Ishikawa (cell line): ENCODE results near the gene CCDC57.

Source experiments
- CEBPB ChIP-seq: IDR thresholded peaks from 2 replicates; pipeline ENCODE4 v1.6.1; 2012
- CREB1 ChIP-seq: IDR thresholded peaks from 2 replicates; pipeline ENCODE4 v1.6.1; 2012; ENCODE audit warnings: low read depth
- EGR1 ChIP-seq: IDR thresholded peaks from 2 replicates; pipeline ENCODE4 v1.6.1; 2012
- EP300 ChIP-seq: IDR thresholded peaks from 2 replicates; pipeline ENCODE4 v1.6.1; 2012; ENCODE audit warnings: borderline replicate concordance
- FOXM1 ChIP-seq: IDR thresholded peaks from 2 replicates; pipeline ENCODE4 v1.6.1; 2012; ENCODE audit warnings: low read depth, borderline replicate concordance
- NFIC ChIP-seq: IDR thresholded peaks from 2 replicates; pipeline ENCODE4 v1.6.1; 2012
- RAD21 ChIP-seq: IDR thresholded peaks from 2 replicates; pipeline ENCODE4 v1.6.1; 2012; ENCODE audit warnings: low read depth
- REST ChIP-seq: IDR thresholded peaks from 2 replicates; pipeline ENCODE4 v1.6.1; 2012; ENCODE audit warnings: low read depth, mild to moderate bottlenecking
- TAF1 ChIP-seq: IDR thresholded peaks from 2 replicates; pipeline ENCODE4 v1.6.1; 2012; ENCODE audit warnings: low read depth, mild to moderate bottlenecking
- TCF12 ChIP-seq: IDR thresholded peaks from 2 replicates; pipeline ENCODE4 v1.6.1; 2012; ENCODE audit warnings: low read depth
- TEAD4 ChIP-seq: IDR thresholded peaks from 2 replicates; pipeline ENCODE4 v1.6.1; 2012
- YY1 ChIP-seq: IDR thresholded peaks from 2 replicates; pipeline ENCODE4 v1.6.1; 2012; ENCODE audit warnings: low read depth
- ZBTB7A ChIP-seq: IDR thresholded peaks from 2 replicates; pipeline ENCODE4 v1.6.1; 2012; ENCODE audit warnings: low read depth
- TF ChIP-seq, protein P1 (sequence below): IDR thresholded peaks from 2 replicates; pipeline ENCODE4 v1.6.1; 2012
- TF ChIP-seq, protein P2 (sequence below): IDR thresholded peaks from 2 replicates; pipeline ENCODE4 v1.6.1; 2012

CCDC57 gene

DNA sequence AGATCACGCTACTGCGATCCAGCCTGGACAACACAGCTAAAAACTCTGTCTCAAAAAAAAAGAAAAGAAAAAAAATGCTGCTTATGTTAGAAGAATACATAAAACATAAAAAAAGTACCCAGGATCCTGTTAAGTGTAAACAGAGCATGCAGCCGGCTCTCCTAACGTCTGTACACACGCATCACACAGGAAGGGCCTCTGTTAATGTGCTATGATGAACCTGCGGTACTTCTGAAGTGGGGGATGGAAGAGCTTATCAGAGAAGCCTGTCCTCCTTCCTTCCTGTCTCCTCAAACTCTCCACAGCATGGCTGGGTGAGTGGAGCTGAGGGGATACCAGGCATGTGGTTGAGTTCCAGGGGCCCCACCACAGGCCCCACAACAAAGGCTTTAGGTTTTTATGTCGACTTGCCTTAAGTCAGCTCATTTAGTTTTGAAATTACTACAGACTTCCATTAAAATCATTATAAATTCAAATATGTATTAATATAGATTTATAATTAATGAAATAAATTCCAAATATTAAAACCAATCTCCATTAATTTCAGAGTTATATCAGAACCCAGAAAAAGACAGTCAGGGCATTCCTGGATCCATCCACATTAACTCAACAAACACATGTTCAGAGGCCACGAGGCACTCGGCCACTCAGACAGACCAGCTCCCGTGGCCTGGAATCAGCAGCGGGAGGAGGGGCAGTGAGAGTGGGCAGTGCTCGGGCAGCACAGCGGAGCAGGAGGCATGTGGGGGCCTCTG is 11.7 kb downstream of the CCDC57 start:
- no peak for TF ChIP-seq TAF1
- TF ChIP-seq ZBTB7A, result no peak
- no peak for TF ChIP-seq NFIC
- TF ChIP-seq RAD21, result no peak
- no peak for TF ChIP-seq EGR1
- TF ChIP-seq EP300, result no peak
- TF ChIP-seq YY1, result no peak
- no peak for TF ChIP-seq TEAD4
- TF ChIP-seq CEBPB, result no peak
- no peak for TF ChIP-seq TCF12
- TF ChIP-seq, protein P1, sequence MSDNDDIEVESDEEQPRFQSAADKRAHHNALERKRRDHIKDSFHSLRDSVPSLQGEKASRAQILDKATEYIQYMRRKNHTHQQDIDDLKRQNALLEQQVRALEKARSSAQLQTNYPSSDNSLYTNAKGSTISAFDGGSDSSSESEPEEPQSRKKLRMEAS, result no peak
- TF ChIP-seq, protein P2, sequence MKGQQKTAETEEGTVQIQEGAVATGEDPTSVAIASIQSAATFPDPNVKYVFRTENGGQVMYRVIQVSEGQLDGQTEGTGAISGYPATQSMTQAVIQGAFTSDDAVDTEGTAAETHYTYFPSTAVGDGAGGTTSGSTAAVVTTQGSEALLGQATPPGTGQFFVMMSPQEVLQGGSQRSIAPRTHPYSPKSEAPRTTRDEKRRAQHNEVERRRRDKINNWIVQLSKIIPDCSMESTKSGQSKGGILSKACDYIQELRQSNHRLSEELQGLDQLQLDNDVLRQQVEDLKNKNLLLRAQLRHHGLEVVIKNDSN, result no peak
- TF ChIP-seq FOXM1, result no peak
- no peak for TF ChIP-seq CREB1
- no peak for TF ChIP-seq REST

DNA sequence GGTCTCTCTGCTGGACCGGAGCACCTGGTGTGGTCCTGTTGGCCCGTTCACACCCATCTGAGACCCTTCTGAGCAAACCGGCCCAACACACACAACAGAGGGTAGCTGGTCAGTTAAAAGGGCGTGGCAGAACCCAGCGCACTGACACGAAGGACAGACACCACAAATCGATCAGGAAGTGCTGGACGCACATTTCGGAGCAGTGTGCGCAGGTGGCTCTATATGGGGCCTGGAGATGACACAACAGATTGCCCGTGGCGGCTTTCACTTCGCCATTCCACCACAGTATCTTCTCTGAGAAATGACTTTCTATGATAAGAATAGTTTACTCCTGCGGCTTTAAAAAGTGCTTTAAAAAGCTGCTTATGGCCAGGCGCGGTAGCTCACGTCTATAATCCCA is 12.5 kb downstream of the CCDC57 start:
- TF ChIP-seq ZBTB7A, result no peak
- TF ChIP-seq EGR1, result no peak
- no peak for TF ChIP-seq TAF1
- TF ChIP-seq TCF12, result no peak

DNA sequence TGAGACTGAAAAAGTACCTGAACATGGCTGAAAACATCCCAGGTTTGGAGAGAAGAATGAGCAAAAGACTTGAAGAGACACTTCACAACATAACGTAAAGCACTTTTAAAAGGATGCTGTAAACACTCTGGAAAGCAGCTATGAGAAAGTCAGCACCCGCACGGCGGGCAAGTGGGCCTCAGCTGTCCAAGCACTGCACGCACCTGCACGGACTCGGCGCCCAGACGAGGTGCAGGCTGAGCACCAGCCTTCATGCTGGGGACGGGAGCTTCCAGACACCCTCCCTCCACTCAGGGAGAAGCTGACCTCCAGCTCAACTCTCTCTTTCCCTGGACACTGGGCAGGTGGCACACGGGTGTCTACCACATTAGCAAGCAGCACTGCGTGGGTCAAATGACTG is 13.1 kb downstream of the CCDC57 start:
- no peak for TF ChIP-seq EGR1
- no peak for TF ChIP-seq TCF12
- TF ChIP-seq, protein P1, result no peak
- TF ChIP-seq EP300, result no peak
- no peak for TF ChIP-seq CREB1
- no peak for TF ChIP-seq YY1
- TF ChIP-seq NFIC, result no peak
- TF ChIP-seq CEBPB, result no peak
- TF ChIP-seq ZBTB7A, result no peak
- TF ChIP-seq, protein P2, result no peak
- no peak for TF ChIP-seq REST
- no peak for TF ChIP-seq FOXM1
- TF ChIP-seq RAD21, result no peak

GRCh38 chr17:82198092-82198491 is 14.6 kb downstream of the CCDC57 start:
- no peak for TF ChIP-seq NFIC
- TF ChIP-seq, protein P1, result no peak
- TF ChIP-seq CEBPB, result no peak
- no peak for TF ChIP-seq TEAD4
- no peak for TF ChIP-seq ZBTB7A
- TF ChIP-seq EGR1, result no peak
- no peak for TF ChIP-seq RAD21
- TF ChIP-seq FOXM1, result no peak
- TF ChIP-seq TCF12, result no peak

GRCh38 chr17:82195675-82196672 is 16.7 kb downstream of the CCDC57 start:
- TF ChIP-seq EGR1 (no peak), CREB1 (no peak), FOXM1 (no peak), YY1 (no peak), TCF12 (no peak), TAF1 (no peak), TEAD4 (no peak), ZBTB7A (no peak), CEBPB (no peak), REST (no peak), NFIC (no peak)
- TF ChIP-seq, protein P1, result no peak
